Skeletal muscle satellite cell (primary cell): ENCODE data around the gene SERINC5. TPM values are rescaled to one million over a fixed set of nuclear protein-coding genes. Genes with fewer than 3 reads are reported as not detected.
A peak's percentile ranks its signal among the peaks of the same experiment; 100 is the strongest.
"Not testable (repeated sequence)": the region's sequence is repeated elsewhere in the genome, so short reads cannot be mapped to it uniquely, and the experiment has no call there.

Experiments used
- H3K27me3 ChIP-seq: 2 replicates; pipeline ENCODE4 v1.7.0; 2013; ENCODE audit warnings: low read length; ENCODE audit not compliant: control insufficient read depth, insufficient read depth
- H3K36me3 ChIP-seq: 2 replicates; pipeline ENCODE4 v1.7.0; 2013; ENCODE audit warnings: mild to moderate bottlenecking, control low read depth, low read length; ENCODE audit not compliant: insufficient read depth
- H3K4me1 ChIP-seq: 2 replicates; pipeline ENCODE4 v1.7.0; 2013; ENCODE audit warnings: low read length; ENCODE audit not compliant: control insufficient read depth, insufficient read depth
- H3K4me2 ChIP-seq: 2 replicates; pipeline ENCODE4 v1.7.0; 2013; ENCODE audit warnings: mild to moderate bottlenecking, low read length
- H3K4me3 ChIP-seq: 2 replicates; pipeline ENCODE4 v1.7.0; 2013; ENCODE audit warnings: low read length
- H3K9ac ChIP-seq: 2 replicates; pipeline ENCODE4 v1.7.0; 2013; ENCODE audit warnings: mild to moderate bottlenecking, low read depth, low read length, moderate library complexity
- H3K9me3 ChIP-seq: replicated peaks from 2 replicates; pipeline ENCODE4 v1.7.0; 2013; ENCODE audit warnings: mild to moderate bottlenecking, control low read depth, low read length
- total RNA-seq: library from RNA; depleted of rRNA; stranded (reverse); fragments of >200 nt; gene quantifications from 2 replicates; pipeline ENCODE4 v1.2.3, GENCODE V29; 2012; rRNA removed

Gene SERINC5
- total RNA-seq, result 10.9 and 11.6 TPM in 2 replicates

- peak within 1 kb of the TSS; percentile 95 for H3K4me2 ChIP-seq
- H3K4me3 ChIP-seq, result peak within 1 kb of the TSS; percentile 82
- no peaks in the 10 kb centered on the region for H3K27me3 ChIP-seq
- no peaks in the 10 kb centered on the region for H3K36me3 ChIP-seq
- H3K9ac ChIP-seq, result peak within 1 kb of the TSS; percentile 89
- no peaks in the 10 kb centered on the region for H3K9me3 ChIP-seq
- peaks cover 13% of the 10 kb centered on the region for H3K4me1 ChIP-seq
These were observed at the start of gene SERINC5 for GRCh38 chr5:80255811-80256712. Gene SERINC5, minus strand, starts transcription at chr5:80256048. Its CDS starts 126 bp downstream, at chr5:80255922.

GRCh38 chr5:80302636-80303035 lies 46.8 kb upstream of the SERINC5 start:
- Histone ChIP-seq H3K36me3 (no peaks in the 10 kb centered on the region), H3K4me1 (no peaks in the 10 kb centered on the region), H3K27me3 (no peaks in the 10 kb centered on the region), H3K9me3 (no peaks in the 10 kb centered on the region), H3K9ac (no peak overlapping the region), H3K4me2 (no peak overlapping the region), H3K4me3 (no peak overlapping the region)

DNA sequence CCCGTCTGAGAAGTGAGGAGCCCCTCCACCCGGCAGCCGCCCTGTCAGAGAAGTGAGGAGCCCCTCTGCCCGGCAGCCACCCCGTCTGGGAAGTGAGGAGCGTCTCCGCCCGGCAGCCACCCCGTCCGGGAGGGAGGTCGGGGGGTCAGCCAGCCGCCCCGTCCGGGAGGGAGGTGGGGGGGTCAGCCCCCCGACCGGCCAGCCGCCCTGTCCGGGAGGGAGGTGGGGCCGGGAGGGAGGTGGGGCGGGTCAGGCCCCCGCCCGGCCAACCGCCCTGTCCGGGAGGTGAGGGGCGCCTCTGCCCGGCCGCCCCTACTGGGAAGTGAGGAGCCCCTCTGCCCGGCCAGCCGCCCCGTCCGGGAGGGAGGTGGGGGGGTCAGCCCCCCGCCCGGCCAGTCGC lies 45.5 kb upstream of the SERINC5 start:
- not testable (repeated sequence) for H3K9ac ChIP-seq, H3K9me3 ChIP-seq, H3K27me3 ChIP-seq, H3K36me3 ChIP-seq, H3K4me1 ChIP-seq, H3K4me2 ChIP-seq, H3K4me3 ChIP-seq

DNA sequence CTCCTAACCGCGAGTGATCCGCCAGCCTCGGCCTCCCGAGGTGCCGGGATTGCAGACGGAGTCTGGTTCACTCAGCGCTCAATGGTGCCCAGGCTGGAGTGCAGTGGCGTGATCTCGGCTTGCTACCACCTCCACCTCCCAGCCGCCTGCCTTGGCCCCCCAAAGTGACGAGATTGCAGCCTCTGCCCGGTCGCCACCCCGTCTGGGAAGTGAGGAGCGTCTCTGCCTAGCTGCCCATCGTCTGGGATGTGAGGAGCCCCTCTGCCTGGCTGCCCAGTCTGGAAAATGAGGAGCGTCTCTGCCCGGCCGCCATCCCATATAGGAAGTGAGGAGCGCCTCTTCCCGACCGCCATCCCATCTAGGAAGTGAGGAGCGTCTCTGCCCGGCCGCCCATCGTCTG lies 44.9 kb upstream of the SERINC5 start:
- H3K4me1 ChIP-seq, H3K9me3 ChIP-seq, H3K27me3 ChIP-seq, H3K4me2 ChIP-seq, H3K4me3 ChIP-seq, H3K36me3 ChIP-seq, H3K9ac ChIP-seq: not testable (repeated sequence)

DNA sequence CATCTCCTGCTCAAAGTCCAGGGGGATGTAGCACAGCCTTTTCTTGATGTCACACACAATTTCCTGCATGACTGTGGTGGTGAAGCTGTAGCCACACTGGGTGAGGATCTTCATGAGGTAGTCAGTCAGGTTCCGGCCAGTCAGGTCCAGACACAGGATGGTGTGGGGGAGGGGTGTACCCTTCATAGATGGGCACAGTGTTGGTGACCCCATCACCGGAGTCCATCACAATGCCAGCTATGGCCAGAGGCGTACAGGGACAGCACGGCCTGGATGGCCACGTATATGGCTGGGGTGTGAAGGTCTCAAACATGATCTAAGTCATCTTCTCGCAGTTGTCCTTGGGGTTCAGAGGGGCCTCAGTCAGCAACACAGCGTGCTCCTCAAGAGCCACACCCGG lies 44.3 kb upstream of the SERINC5 start:
- Histone ChIP-seq H3K27me3 (no peaks in the 10 kb centered on the region), H3K4me3 (no peak overlapping the region), H3K9ac (no peak overlapping the region), H3K36me3 (no peaks in the 10 kb centered on the region), H3K4me1 (no peaks in the 10 kb centered on the region), H3K4me2 (no peak overlapping the region), H3K9me3 (no peaks in the 10 kb centered on the region)

GRCh38 chr5:80299601-80300000 lies 43.8 kb upstream of the SERINC5 start:
- Histone ChIP-seq H3K4me2 (no peak overlapping the region), H3K4me3 (no peak overlapping the region), H3K4me1 (no peaks in the 10 kb centered on the region), H3K9ac (no peak overlapping the region), H3K9me3 (no peaks in the 10 kb centered on the region), H3K27me3 (no peaks in the 10 kb centered on the region), H3K36me3 (no peaks in the 10 kb centered on the region)

DNA sequence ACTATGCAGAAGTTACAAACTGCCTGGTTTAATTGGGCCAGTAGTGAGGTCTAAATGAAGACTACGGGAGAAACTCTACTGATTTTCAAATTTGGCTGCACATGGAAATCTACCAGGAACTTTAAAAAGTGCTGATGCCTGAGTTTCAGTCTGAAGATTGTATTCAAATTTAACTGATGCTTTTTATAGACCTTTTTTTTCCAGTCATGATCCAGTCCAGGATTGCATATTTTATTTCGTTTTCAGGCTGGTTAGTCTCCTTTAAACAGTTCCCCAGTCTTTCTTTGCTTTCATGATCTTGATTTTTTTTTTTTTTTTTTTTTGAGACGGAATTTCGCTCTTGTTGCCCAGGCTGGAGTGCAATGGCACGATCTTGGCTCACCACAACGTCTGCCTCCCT lies 40.3 kb upstream of the SERINC5 start:
- Histone ChIP-seq H3K27me3 (no peaks in the 10 kb centered on the region), H3K4me1 (no peaks in the 10 kb centered on the region), H3K4me3 (no peak overlapping the region), H3K9me3 (no peaks in the 10 kb centered on the region), H3K4me2 (no peak overlapping the region), H3K36me3 (no peaks in the 10 kb centered on the region), H3K9ac (no peak overlapping the region)

DNA sequence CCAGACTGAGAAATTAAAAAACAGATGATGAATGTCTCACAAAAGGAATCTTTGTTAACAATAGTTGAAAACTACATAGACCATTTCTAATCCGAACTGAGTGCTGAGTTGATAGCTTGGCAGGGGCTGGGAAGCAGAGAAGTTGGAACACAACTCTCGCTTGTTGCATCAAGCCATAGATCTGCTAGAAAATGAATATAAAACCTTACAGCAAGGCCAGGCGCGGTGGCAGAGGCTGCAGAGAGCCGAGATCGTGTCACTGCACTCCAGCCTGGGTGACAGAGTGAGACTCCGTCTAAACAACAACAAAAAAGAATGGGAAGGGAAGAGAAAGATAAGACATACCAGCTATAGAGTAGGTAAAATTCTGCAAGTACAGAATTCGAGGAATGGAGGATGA lies 35.9 kb upstream of the SERINC5 start:
- Histone ChIP-seq H3K4me1 (no peaks in the 10 kb centered on the region), H3K27me3 (no peaks in the 10 kb centered on the region), H3K36me3 (no peaks in the 10 kb centered on the region), H3K4me2 (no peak overlapping the region), H3K9ac (no peak overlapping the region), H3K9me3 (no peaks in the 10 kb centered on the region), H3K4me3 (no peak overlapping the region)

DNA sequence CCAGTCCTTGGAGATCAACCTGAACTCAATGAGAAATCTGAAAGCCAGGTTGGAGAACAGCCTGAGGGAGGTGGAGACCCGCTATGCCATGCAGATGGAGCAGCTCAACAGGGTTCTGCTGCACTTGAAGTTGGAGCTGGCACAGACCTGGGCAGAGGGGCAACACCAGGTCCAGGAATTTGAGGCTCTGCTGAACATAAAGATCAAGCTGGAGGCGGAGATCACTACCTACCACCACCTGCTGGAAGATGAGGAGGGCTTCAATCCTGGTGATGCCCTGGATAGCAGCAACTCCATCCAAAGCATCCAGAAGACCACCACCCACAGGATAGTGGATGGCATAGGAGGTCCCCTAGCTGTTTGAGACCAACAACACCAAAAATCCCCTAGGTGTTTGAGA lies 33.5 kb upstream of the SERINC5 start:
- no peaks in the 10 kb centered on the region for H3K27me3 ChIP-seq
- H3K4me3 ChIP-seq, result no peak overlapping the region
- H3K9ac ChIP-seq, result no peak overlapping the region
- H3K4me2 ChIP-seq, result no peak overlapping the region
- no peaks in the 10 kb centered on the region for H3K9me3 ChIP-seq
- no peaks in the 10 kb centered on the region for H3K36me3 ChIP-seq
- no peaks in the 10 kb centered on the region for H3K4me1 ChIP-seq

GRCh38 chr5:80288177-80288576 lies 32.3 kb upstream of the SERINC5 start:
- H3K4me2 ChIP-seq, result no peak overlapping the region
- H3K4me1 ChIP-seq, result no peaks in the 10 kb centered on the region
- H3K36me3 ChIP-seq, result no peaks in the 10 kb centered on the region
- H3K27me3 ChIP-seq, result no peaks in the 10 kb centered on the region
- H3K4me3 ChIP-seq, result no peak overlapping the region
- no peak overlapping the region for H3K9ac ChIP-seq
- no peaks in the 10 kb centered on the region for H3K9me3 ChIP-seq

DNA sequence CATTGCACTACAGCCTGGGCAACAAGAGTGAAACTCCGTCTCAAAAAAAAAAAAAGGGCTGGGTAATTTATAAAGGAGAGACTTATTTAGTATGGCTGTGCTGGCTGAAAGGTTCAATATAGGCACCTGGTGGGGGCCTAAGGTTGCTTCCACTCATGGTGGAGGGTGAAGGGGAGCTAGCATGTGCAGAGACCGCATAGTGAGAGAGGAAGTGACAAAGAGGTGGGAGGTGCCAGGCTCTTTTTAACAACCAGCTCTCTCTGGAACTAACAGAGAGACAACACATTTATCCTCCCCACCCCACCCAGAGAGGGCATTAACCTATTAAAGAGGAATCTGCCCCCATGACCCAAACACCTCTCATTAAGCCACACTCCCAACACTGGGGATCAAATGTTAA lies 28.9 kb upstream of the SERINC5 start:
- Histone ChIP-seq H3K4me1 (no peaks in the 10 kb centered on the region), H3K4me3 (no peak overlapping the region), H3K9ac (no peak overlapping the region), H3K4me2 (no peak overlapping the region), H3K36me3 (no peaks in the 10 kb centered on the region), H3K9me3 (no peaks in the 10 kb centered on the region), H3K27me3 (peaks cover 4% of the 10 kb centered on the region)

DNA sequence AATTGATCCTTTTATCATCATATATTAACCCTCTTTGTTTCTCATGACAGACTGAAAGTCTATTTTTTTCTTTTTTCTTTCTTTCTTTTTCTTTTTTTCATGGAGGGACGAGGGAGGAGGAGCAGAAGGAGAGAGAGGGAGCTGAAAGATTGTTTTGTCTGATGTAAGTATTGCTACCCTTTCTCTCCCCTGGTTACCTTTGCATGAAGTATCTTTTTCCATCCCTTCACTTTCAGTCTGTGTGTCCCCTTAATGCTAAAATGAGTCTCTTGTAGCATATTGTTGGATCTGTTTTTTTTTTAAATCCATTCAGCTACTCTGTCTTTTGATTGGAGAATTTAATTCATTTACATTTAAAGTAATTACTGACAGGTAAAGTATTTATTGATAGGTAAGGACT lies 27.5 kb upstream of the SERINC5 start:
- Histone ChIP-seq H3K4me3 (no peak overlapping the region), H3K9ac (no peak overlapping the region), H3K4me2 (no peak overlapping the region), H3K27me3 (peaks cover 4% of the 10 kb centered on the region), H3K4me1 (no peaks in the 10 kb centered on the region), H3K36me3 (no peaks in the 10 kb centered on the region), H3K9me3 (no peaks in the 10 kb centered on the region)
